IMR-90 (cell line): Measurements from ENCODE around the gene IGSF8. TPM values are rescaled to one million over a fixed set of nuclear protein-coding genes. Genes with fewer than 3 reads are reported as not detected.

Source experiments
- ATAC-seq: fragments of 200-7000 bp; cut with Tn5 transposase; 2 replicates; pipeline ENCODE4 v1.9.1; 2020; ENCODE audit warnings: low read depth, mild to moderate bottlenecking, moderate library complexity
- BruUV-seq: library from RNA; stranded (reverse); fragments of 400-500 nt; replicated peaks from 2 replicates; lab custom pipeline; 2021; lab: Mats Ljungman, UMichigan
- CTCF ChIA-PET: fragments of 300-600 bp; formaldehyde crosslinking; extraction: SDS; loops from one replicate; lab custom pipeline; 2021; ENCODE audit warnings: antibody characterized with exemption; lab: Yijun Ruan, JAX
- POLR2A ChIA-PET: fragments of 300-600 bp; sonication (Branson Sonifier 250); formaldehyde crosslinking; loops from one replicate; lab custom pipeline; 2022; ENCODE audit warnings: antibody characterized with exemption; ENCODE audit not compliant: unreplicated experiment; lab: Charles Lee
- DNase-seq: peaks from one replicate; pipeline ENCODE4 v3.0.0; 2013
- H2AFZ ChIP-seq: replicated peaks from 2 replicates; pipeline ENCODE3; 2013; ENCODE audit warnings: low read length, mild to moderate bottlenecking; ENCODE audit not compliant: poor library complexity
- H2AK5ac ChIP-seq: 2 replicates; pipeline ENCODE4 v1.6.1; 2013; ENCODE audit warnings: low read depth, low read length, inconsistent platforms
- H2AK9ac ChIP-seq: replicated peaks from 2 replicates; pipeline ENCODE3; 2013; ENCODE audit warnings: mild to moderate bottlenecking, low read depth, low read length, moderate library complexity; ENCODE audit not compliant: poor library complexity
- H2BK120ac ChIP-seq: 2 replicates; pipeline ENCODE4 v1.6.1; 2013; ENCODE audit warnings: low read depth, low read length, inconsistent platforms
- H2BK15ac ChIP-seq: 3 replicates; pipeline ENCODE4 v1.6.1; 2013; ENCODE audit warnings: low read depth, low read length, inconsistent platforms
- H2BK20ac ChIP-seq: 2 replicates; pipeline ENCODE4 v1.6.1; 2013; ENCODE audit warnings: low read depth, mild to moderate bottlenecking, inconsistent platforms, low read length, moderate library complexity
- H2BK5ac ChIP-seq: 2 replicates; pipeline ENCODE4 v1.6.1; 2013; ENCODE audit warnings: mild to moderate bottlenecking, low read depth, low read length, inconsistent platforms; ENCODE audit not compliant: poor library complexity, severe bottlenecking
- H3K14ac ChIP-seq: replicated peaks from 2 replicates; pipeline ENCODE4 v1.6.1; 2013; ENCODE audit warnings: low read depth, low read length, inconsistent platforms
- H3K18ac ChIP-seq: 2 replicates; pipeline ENCODE4 v1.6.1; 2013; ENCODE audit warnings: low read depth, low read length, control low read depth
- H3K23ac ChIP-seq: 2 replicates; pipeline ENCODE4 v1.6.1; 2013; ENCODE audit warnings: low read depth, low read length, inconsistent platforms
- H3K27ac ChIP-seq: 2 replicates; pipeline ENCODE4 v1.5.1; 2013; ENCODE audit warnings: mild to moderate bottlenecking, control low read depth, low read length; ENCODE audit not compliant: insufficient read depth
- H3K27me3 ChIP-seq: 2 replicates; pipeline ENCODE4 v1.6.1; 2013; ENCODE audit warnings: low read length; ENCODE audit not compliant: control insufficient read depth, insufficient read depth
- H3K36me3 ChIP-seq: 2 replicates; pipeline ENCODE4 v1.6.1; 2013; ENCODE audit warnings: low read length, mixed read lengths; ENCODE audit not compliant: control insufficient read depth, insufficient read depth
- H3K4ac ChIP-seq: 2 replicates; pipeline ENCODE4 v1.6.1; 2013; ENCODE audit warnings: low read depth, low read length, inconsistent platforms
- H3K4me1 ChIP-seq: 2 replicates; pipeline ENCODE4 v1.6.1; 2013; ENCODE audit warnings: low read length, mixed read lengths; ENCODE audit not compliant: control insufficient read depth, insufficient read depth
- H3K4me2 ChIP-seq: 2 replicates; pipeline ENCODE4 v1.6.1; 2013; ENCODE audit warnings: low read depth, mild to moderate bottlenecking, control low read depth, low read length, moderate library complexity
- H3K4me3 ChIP-seq: 2 replicates; pipeline ENCODE4 v1.5.1; 2013; ENCODE audit warnings: low read depth, mild to moderate bottlenecking, control low read depth, low read length, moderate library complexity; ENCODE audit not compliant: insufficient read depth
- H3K56ac ChIP-seq: 2 replicates; pipeline ENCODE4 v1.6.1; 2013; ENCODE audit warnings: low read length, inconsistent platforms; ENCODE audit not compliant: insufficient read depth; ENCODE audit errors: extremely low read depth
- H3K79me1 ChIP-seq, 2 experiments: 2 replicates each; pipeline ENCODE4 v1.6.1; 2013; ENCODE audit warnings: low read length in 2 of 2, inconsistent platforms in 1 of 2, low read depth in 1 of 2
- H3K9ac ChIP-seq: 2 replicates; pipeline ENCODE4 v1.6.1; 2013; ENCODE audit warnings: low read depth, low read length, control low read depth
- H3K9me1 ChIP-seq: 2 replicates; pipeline ENCODE4 v1.6.1; 2013; ENCODE audit warnings: low read length, inconsistent platforms; ENCODE audit not compliant: insufficient read depth
- H3K9me3 ChIP-seq: 2 replicates; pipeline ENCODE4 v1.6.1; 2013; ENCODE audit warnings: low read length; ENCODE audit not compliant: control insufficient read depth, insufficient read depth
- H4K20me1 ChIP-seq: 2 replicates; pipeline ENCODE4 v1.6.1; 2013; ENCODE audit warnings: low read length, inconsistent platforms; ENCODE audit not compliant: insufficient read depth
- H4K5ac ChIP-seq: 2 replicates; pipeline ENCODE4 v1.6.1; 2013; ENCODE audit warnings: mild to moderate bottlenecking, low read depth, low read length, control low read depth
- H4K8ac ChIP-seq, 2 experiments: 2 replicates each; pipeline ENCODE4 v1.6.1; 2013; ENCODE audit warnings: low read depth in 2 of 2, low read length in 2 of 2, control low read depth in 1 of 2, inconsistent platforms in 1 of 2
- H4K91ac ChIP-seq: 2 replicates; pipeline ENCODE4 v1.6.1; 2013; ENCODE audit warnings: low read depth, low read length, inconsistent platforms; ENCODE audit not compliant: insufficient read depth
- BHLHE40 ChIP-seq: fragments of 150-350 bp; IDR thresholded peaks from 2 replicates; pipeline ENCODE4 v1.6.1; 2016; ENCODE audit warnings: mild to moderate bottlenecking, low read depth, low read length
- CHD1 ChIP-seq: IDR thresholded peaks from 2 replicates; pipeline ENCODE4 v1.6.1; 2012; ENCODE audit warnings: low read depth, low read length, improper control_type of control experiment
- MAFK ChIP-seq: IDR thresholded peaks from 2 replicates; pipeline ENCODE4 v1.6.1; 2012; ENCODE audit warnings: low read depth, low read length, improper control_type of control experiment
- MXI1 ChIP-seq: IDR thresholded peaks from 2 replicates; pipeline ENCODE4 v1.6.1; 2012; ENCODE audit warnings: low read depth, mild to moderate bottlenecking, low read length, moderate library complexity, borderline replicate concordance
- RAD21 ChIP-seq: IDR thresholded peaks from 2 replicates; pipeline ENCODE4 v1.6.1; 2012; ENCODE audit warnings: low read length, improper control_type of control experiment
- RFX5 ChIP-seq: IDR thresholded peaks from 2 replicates; pipeline ENCODE4 v1.8.0; 2012; ENCODE audit warnings: low read depth, mild to moderate bottlenecking, low read length, moderate library complexity
- WGBS, 2 experiments: methylation state at CpG; one replicate each; pipeline versions ENCODE4 v1.1.5 to v1.1.7; 2013; ENCODE audit warnings: missing lambda C conversion rate in 2 of 2; ENCODE audit not compliant: insufficient read length in 1 of 2; ENCODE audit errors: extremely low coverage in 2 of 2; 5-methylcytosine and 5-hydroxymethylcytosine counted together
- dilution Hi-C: fragments of 300-500 bp; cut with HindIII; formaldehyde crosslinking; loops from one replicate; pipeline ENCODE4 v1.14.3; 2018; ENCODE audit warnings: low sequenced_read_pairs; ENCODE audit not compliant: unreplicated experiment
- in situ Hi-C: fragments of 300-500 bp; cut with MboI; formaldehyde crosslinking; loops from 3 replicates; pipeline ENCODE4 v1.14.3; 2019; ENCODE audit warnings: low sequenced_read_pairs, inconsistent platforms, mixed read lengths
- intact Hi-C: fragments of 100-400 bp; cut with micrococcal nuclease; formaldehyde crosslinking; loops from 2 replicates; pipeline ENCODE4 v1.10.0; 2022
- polyA plus RNA-seq, 3 experiments: library from polyadenylated mRNA; depleted of rRNA; stranded (reverse); fragments of >200 nt; gene quantifications; 2 replicates each; pipeline ENCODE4 v1.2.3, GENCODE V29; 2012; ENCODE audit warnings: low replicate concordance in 1 of 3
- total RNA-seq: library from RNA; depleted of rRNA; stranded (reverse); fragments of >200 nt; gene quantifications from 2 replicates; pipeline ENCODE4 v1.2.3, GENCODE V29; 2012
- TF ChIP-seq, protein P1 (sequence below): fragments of 150-350 bp; IDR thresholded peaks from 2 replicates; pipeline ENCODE4 v1.6.1; 2017; ENCODE audit warnings: mild to moderate bottlenecking, antibody characterized with exemption, low read length, low read depth
- TF ChIP-seq, protein P2 (sequence below): conservative IDR thresholded peaks from 2 replicates; pipeline ENCODE4 v1.5.1; 2012; ENCODE audit warnings: mild to moderate bottlenecking, low read depth, low read length, improper control_type of control experiment

The IGSF8 gene
- total and polyA plus RNA-seq, 2 of the 4 experiments (the other 2 are of a cell fraction), result 8.8 to 25.2 TPM

DNA sequence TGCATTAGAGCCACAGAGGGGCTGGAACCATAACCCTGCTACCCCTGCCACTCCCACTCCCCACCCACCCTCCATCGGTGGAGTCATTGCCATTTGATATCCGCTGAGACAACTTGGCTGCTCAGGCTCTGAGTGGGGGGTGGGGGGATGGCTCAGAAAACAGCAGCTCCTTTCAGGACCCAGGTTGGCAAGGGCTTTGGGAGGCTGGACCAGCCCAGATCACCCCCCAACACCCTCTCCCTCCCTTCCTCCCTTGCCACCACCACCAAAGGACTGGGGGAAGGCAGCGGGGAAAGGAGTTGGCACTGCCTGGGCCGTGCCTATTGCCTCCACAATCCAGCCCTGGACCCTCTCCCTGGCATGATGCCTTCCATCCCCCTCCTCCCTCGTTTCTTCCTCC is 30.2 kb downstream of the IGSF8 start:
- Histone ChIP-seq H3K56ac (no peak overlapping the region), H3K79me1 (no peaks in the 10 kb centered on the region), H3K23ac (no peak overlapping the region), H2BK20ac (no peak overlapping the region), H3K9me1 (no peaks in the 10 kb centered on the region), H3K4me3 (no peak overlapping the region), H3K4me2 (no peak overlapping the region), H2BK120ac (no peak overlapping the region), H4K8ac (no peak overlapping the region), H2AK5ac (no peak overlapping the region), H3K36me3 (no peaks in the 10 kb centered on the region), H2AK9ac (no peak overlapping the region), H3K18ac (no peak overlapping the region), H4K20me1 (no peaks in the 10 kb centered on the region), H3K9ac (no peak overlapping the region), H2BK15ac (no peak overlapping the region), H4K5ac (no peak overlapping the region), H2BK5ac (no peak overlapping the region), H3K27ac (no peak overlapping the region), H4K91ac (no peak overlapping the region), H3K14ac (no peak overlapping the region), H3K4me1 (no peaks in the 10 kb centered on the region), H3K27me3 (peaks cover 76% of the 10 kb centered on the region), H2AFZ (no peak overlapping the region), H3K4ac (no peak overlapping the region), H3K9me3 (no peaks in the 10 kb centered on the region)
- dilution Hi-C loops, result no loop called here
- intact Hi-C loops, result no loop called here
- ATAC-seq (no peak), DNase-seq (no peak)
- in situ Hi-C loops, result no loop called here
- TF ChIP-seq, protein P1, sequence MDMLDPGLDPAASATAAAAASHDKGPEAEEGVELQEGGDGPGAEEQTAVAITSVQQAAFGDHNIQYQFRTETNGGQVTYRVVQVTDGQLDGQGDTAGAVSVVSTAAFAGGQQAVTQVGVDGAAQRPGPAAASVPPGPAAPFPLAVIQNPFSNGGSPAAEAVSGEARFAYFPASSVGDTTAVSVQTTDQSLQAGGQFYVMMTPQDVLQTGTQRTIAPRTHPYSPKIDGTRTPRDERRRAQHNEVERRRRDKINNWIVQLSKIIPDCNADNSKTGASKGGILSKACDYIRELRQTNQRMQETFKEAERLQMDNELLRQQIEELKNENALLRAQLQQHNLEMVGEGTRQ, result no peak
- TF ChIP-seq CHD1, result no peak
- no peak for TF ChIP-seq RAD21
- TF ChIP-seq RFX5, result no peak
- TF ChIP-seq, protein P2, sequence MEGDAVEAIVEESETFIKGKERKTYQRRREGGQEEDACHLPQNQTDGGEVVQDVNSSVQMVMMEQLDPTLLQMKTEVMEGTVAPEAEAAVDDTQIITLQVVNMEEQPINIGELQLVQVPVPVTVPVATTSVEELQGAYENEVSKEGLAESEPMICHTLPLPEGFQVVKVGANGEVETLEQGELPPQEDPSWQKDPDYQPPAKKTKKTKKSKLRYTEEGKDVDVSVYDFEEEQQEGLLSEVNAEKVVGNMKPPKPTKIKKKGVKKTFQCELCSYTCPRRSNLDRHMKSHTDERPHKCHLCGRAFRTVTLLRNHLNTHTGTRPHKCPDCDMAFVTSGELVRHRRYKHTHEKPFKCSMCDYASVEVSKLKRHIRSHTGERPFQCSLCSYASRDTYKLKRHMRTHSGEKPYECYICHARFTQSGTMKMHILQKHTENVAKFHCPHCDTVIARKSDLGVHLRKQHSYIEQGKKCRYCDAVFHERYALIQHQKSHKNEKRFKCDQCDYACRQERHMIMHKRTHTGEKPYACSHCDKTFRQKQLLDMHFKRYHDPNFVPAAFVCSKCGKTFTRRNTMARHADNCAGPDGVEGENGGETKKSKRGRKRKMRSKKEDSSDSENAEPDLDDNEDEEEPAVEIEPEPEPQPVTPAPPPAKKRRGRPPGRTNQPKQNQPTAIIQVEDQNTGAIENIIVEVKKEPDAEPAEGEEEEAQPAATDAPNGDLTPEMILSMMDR, result no peak
- TF ChIP-seq MXI1, result no peak
- no peak for TF ChIP-seq BHLHE40
- TF ChIP-seq MAFK, result no peak
- 52% methylated on average over 2 of the region's 5 CpGs; no CpG with 5 or more reads in 1 of the 2 experiments for WGBS, 2 experiments
- POLR2A ChIA-PET, result no interaction called here
- CTCF ChIA-PET, result no interaction called here
- BruUV-seq, result no TSS peak
